H9 (cell line): ENCODE results near the gene PNPLA7. TPM values are rescaled to one million over a fixed set of nuclear protein-coding genes. Genes with fewer than 3 reads are reported as not detected.

ENCODE experiments used
- DNase-seq: peaks from one replicate; pipeline ENCODE4 v3.0.0-alpha.2; 2017
- H2AFZ ChIP-seq: one replicate; pipeline ENCODE4 v1.6.1; 2013; ENCODE audit warnings: mild to moderate bottlenecking, low read length, control low read depth, moderate library complexity
- H2AK5ac ChIP-seq: 2 replicates; pipeline ENCODE4 v1.6.1; 2013; ENCODE audit warnings: low read length, control low read depth, mixed read lengths; ENCODE audit not compliant: insufficient read length
- H2BK120ac ChIP-seq: one replicate; pipeline ENCODE4 v1.6.1; 2013; ENCODE audit warnings: low read depth, mild to moderate bottlenecking, low read length, control low read depth, inconsistent platforms; ENCODE audit not compliant: poor library complexity, severe bottlenecking
- H2BK12ac ChIP-seq: 2 replicates; pipeline ENCODE4 v1.6.1; 2013; ENCODE audit warnings: low read length, control low read depth, mixed read lengths, low read depth; ENCODE audit not compliant: insufficient read length
- H2BK15ac ChIP-seq: 2 replicates; pipeline ENCODE4 v1.6.1; 2013; ENCODE audit warnings: low read depth, low read length, control low read depth
- H2BK20ac ChIP-seq: one replicate; pipeline ENCODE4 v1.6.1; 2013; ENCODE audit warnings: low read depth, mild to moderate bottlenecking, low read length, control low read depth, inconsistent platforms; ENCODE audit not compliant: poor library complexity, severe bottlenecking
- H2BK5ac ChIP-seq: 2 replicates; pipeline ENCODE4 v1.6.1; 2013; ENCODE audit warnings: low read length, control low read depth, mixed read lengths; ENCODE audit not compliant: insufficient read length
- H3K14ac ChIP-seq: 2 replicates; pipeline ENCODE4 v1.6.1; 2013; ENCODE audit warnings: low read length, control low read depth; ENCODE audit not compliant: insufficient read depth
- H3K18ac ChIP-seq: 2 replicates; pipeline ENCODE4 v1.6.1; 2013; ENCODE audit warnings: low read depth, mild to moderate bottlenecking, mixed read lengths, low read length, control low read depth; ENCODE audit not compliant: insufficient read length
- H3K23ac ChIP-seq: 2 replicates; pipeline ENCODE4 v1.6.1; 2013; ENCODE audit warnings: low read length, control low read depth, mixed read lengths, low read depth; ENCODE audit not compliant: insufficient read length
- H3K23me2 ChIP-seq: 2 replicates; pipeline ENCODE4 v1.6.1; 2013; ENCODE audit warnings: low read depth, mild to moderate bottlenecking, mixed read lengths, low read length, control low read depth; ENCODE audit not compliant: insufficient read length, poor library complexity, severe bottlenecking
- H3K27ac ChIP-seq: 2 replicates; pipeline ENCODE4 v1.5.1; 2013; ENCODE audit warnings: low read length, control low read depth, mixed read lengths, low read depth; ENCODE audit not compliant: insufficient read length
- H3K27me3 ChIP-seq: 2 replicates; pipeline ENCODE4 v1.6.1; 2013; ENCODE audit warnings: low read length, control low read depth, inconsistent platforms; ENCODE audit not compliant: insufficient read depth
- H3K4ac ChIP-seq: 2 replicates; pipeline ENCODE4 v1.6.1; 2013; ENCODE audit warnings: low read depth, mild to moderate bottlenecking, control low read depth, inconsistent platforms, low read length, moderate library complexity
- H3K4me1 ChIP-seq: 2 replicates; pipeline ENCODE4 v1.6.1; 2013; ENCODE audit warnings: low read length, control low read depth, inconsistent platforms; ENCODE audit not compliant: insufficient read depth
- H3K4me2 ChIP-seq: 2 replicates; pipeline ENCODE4 v1.6.1; 2013; ENCODE audit warnings: low read length, control low read depth, mixed read lengths; ENCODE audit not compliant: insufficient read length, insufficient read depth
- H3K56ac ChIP-seq: 2 replicates; pipeline ENCODE4 v1.6.1; 2013; ENCODE audit warnings: low read depth, mild to moderate bottlenecking, mixed read lengths, low read length, control low read depth; ENCODE audit not compliant: insufficient read length
- H3K79me1 ChIP-seq: 2 replicates; pipeline ENCODE4 v1.6.1; 2013; ENCODE audit warnings: low read depth, mild to moderate bottlenecking, moderate library complexity, low read length, control low read depth, inconsistent platforms; ENCODE audit not compliant: insufficient read depth, poor library complexity, severe bottlenecking
- H3K79me2 ChIP-seq: 2 replicates; pipeline ENCODE4 v1.6.1; 2013; ENCODE audit warnings: low read length, control low read depth, inconsistent platforms; ENCODE audit not compliant: insufficient read depth
- H3K9ac ChIP-seq: 2 replicates; pipeline ENCODE4 v1.6.1; 2013; ENCODE audit warnings: low read length, control low read depth, mixed read lengths; ENCODE audit not compliant: insufficient read length; ENCODE audit errors: extremely low read depth
- H3K9me3 ChIP-seq: one replicate; pipeline ENCODE4 v1.6.1; 2013; ENCODE audit warnings: low read depth, low read length, inconsistent platforms; ENCODE audit not compliant: control insufficient read depth
- H3T11ph ChIP-seq: one replicate; pipeline ENCODE4 v1.6.1; 2013; ENCODE audit warnings: mild to moderate bottlenecking, low read length, control low read depth, inconsistent platforms
- H4K20me1 ChIP-seq: one replicate; pipeline ENCODE4 v1.6.1; 2013; ENCODE audit not compliant: control insufficient read depth, insufficient read length, insufficient read depth
- H4K5ac ChIP-seq: 2 replicates; pipeline ENCODE4 v1.6.1; 2013; ENCODE audit warnings: low read depth, mild to moderate bottlenecking, mixed read lengths, low read length, control low read depth; ENCODE audit not compliant: insufficient read length
- H4K8ac ChIP-seq: replicated peaks from 2 replicates; pipeline ENCODE4 v1.6.1; 2013; ENCODE audit warnings: low read length, control low read depth, mixed read lengths, low read depth; ENCODE audit not compliant: insufficient read length
- H4K91ac ChIP-seq: 2 replicates; pipeline ENCODE4 v1.6.1; 2013; ENCODE audit warnings: low read depth, mild to moderate bottlenecking, moderate library complexity, mixed read lengths, low read length, control low read depth; ENCODE audit not compliant: insufficient read length
- H3K27ac Mint-ChIP-seq, 3 experiments: 2 replicates in 2 of 3; 3 replicates in 1 of 3; pipeline ENCODE4 v1.8.0; 2020 to 2021; ENCODE audit warnings: mixed read lengths in 3 of 3, mild to moderate bottlenecking in 1 of 3, moderate library complexity in 1 of 3
- H3K27me3 Mint-ChIP-seq: 2 replicates; pipeline ENCODE4 v1.8.0; 2021; ENCODE audit warnings: low read depth, mild to moderate bottlenecking, moderate library complexity, mixed read lengths
- H3K36me3 Mint-ChIP-seq, 3 experiments: 2 replicates in 2 of 3; 3 replicates in 1 of 3; pipeline ENCODE4 v1.8.0; 2020 to 2021; ENCODE audit warnings: low read depth in 3 of 3, mixed read lengths in 3 of 3; ENCODE audit not compliant: insufficient read depth in 1 of 3
- H3K4me1 Mint-ChIP-seq, 2 experiments: 2 replicates each; pipeline ENCODE4 v1.8.0; 2020; ENCODE audit warnings: mixed read lengths in 2 of 2
- H3K4me3 Mint-ChIP-seq, 2 experiments: 2 replicates in 1 of 2; 3 replicates in 1 of 2; pipeline ENCODE4 v1.8.0; 2020 to 2021; ENCODE audit warnings: mild to moderate bottlenecking in 2 of 2, mixed read lengths in 2 of 2, moderate library complexity in 1 of 2
- H3K9me3 Mint-ChIP-seq, 2 experiments: 2 replicates in 1 of 2; 3 replicates in 1 of 2; pipeline ENCODE4 v1.8.0; 2020; ENCODE audit warnings: mild to moderate bottlenecking in 2 of 2, mixed read lengths in 2 of 2, moderate library complexity in 1 of 2
- WGBS: extraction: QIAGEN DNeasy Blood & Tissue Kit; methylation state at CpG from one replicate; pipeline ENCODE4 v1.1.7; 2013; ENCODE audit warnings: missing lambda C conversion rate, low lambda C conversion rate, mixed read lengths; ENCODE audit not compliant: insufficient read length; ENCODE audit errors: extremely low coverage; 5-methylcytosine and 5-hydroxymethylcytosine counted together
- total RNA-seq: library from RNA; stranded (reverse); gene quantifications from 2 replicates; pipeline ENCODE4 v1.2.1, GENCODE V29; 2021
- TF ChIP-seq, protein P1 (sequence below): fragments of 200-600 bp; sonication (generic); conservative IDR thresholded peaks from 3 replicates; pipeline ENCODE4 v1.8.0; 2021; ENCODE audit warnings: antibody characterized with exemption, mild to moderate bottlenecking

PNPLA7 gene
- total RNA-seq, 1 experiment from 2014 or later = 1.8 TPM

DNA sequence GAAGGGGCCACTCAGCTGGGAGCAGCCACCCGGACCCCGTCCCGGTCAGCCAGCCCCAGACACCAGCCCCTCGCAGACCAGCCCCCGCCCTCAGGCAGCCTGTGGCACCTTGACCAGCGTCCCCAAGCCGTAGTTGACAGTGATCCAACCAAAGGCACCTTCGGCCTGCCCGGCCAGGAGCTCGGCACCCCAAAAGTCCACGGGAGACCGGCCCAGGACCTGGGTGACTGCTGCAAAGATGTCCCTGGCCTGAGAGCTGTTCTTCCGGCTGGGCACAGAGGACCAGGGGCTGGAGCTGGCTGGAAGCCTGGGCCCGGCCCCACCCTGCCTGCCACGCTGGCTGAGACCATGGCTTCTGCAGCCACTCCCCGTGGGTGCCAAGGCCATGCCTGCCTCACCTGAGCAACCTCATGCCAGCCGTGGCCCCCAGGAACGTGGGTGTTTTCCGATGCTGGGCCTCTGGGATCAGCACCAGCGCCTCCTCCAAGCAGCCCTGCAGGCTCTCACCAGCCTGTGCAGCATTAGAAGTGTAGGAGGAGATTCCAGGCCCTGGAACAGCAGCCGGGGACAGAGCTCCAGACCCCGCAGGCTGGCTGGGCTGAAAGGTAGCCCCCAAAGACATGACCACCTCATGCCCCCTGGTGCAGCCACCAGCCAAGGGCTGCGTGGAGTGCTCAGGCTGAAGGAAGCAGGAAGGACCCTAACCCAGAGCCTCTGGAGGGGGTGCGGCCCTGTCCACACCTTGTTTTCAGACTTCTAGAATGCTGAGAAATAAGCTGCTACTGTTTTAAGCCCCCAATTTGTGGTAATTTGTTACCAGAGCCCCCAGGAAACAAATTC, 113.2 kb downstream of the PNPLA7 start:
- no peak overlapping the region for H3K9ac ChIP-seq
- TF ChIP-seq, protein P1, sequence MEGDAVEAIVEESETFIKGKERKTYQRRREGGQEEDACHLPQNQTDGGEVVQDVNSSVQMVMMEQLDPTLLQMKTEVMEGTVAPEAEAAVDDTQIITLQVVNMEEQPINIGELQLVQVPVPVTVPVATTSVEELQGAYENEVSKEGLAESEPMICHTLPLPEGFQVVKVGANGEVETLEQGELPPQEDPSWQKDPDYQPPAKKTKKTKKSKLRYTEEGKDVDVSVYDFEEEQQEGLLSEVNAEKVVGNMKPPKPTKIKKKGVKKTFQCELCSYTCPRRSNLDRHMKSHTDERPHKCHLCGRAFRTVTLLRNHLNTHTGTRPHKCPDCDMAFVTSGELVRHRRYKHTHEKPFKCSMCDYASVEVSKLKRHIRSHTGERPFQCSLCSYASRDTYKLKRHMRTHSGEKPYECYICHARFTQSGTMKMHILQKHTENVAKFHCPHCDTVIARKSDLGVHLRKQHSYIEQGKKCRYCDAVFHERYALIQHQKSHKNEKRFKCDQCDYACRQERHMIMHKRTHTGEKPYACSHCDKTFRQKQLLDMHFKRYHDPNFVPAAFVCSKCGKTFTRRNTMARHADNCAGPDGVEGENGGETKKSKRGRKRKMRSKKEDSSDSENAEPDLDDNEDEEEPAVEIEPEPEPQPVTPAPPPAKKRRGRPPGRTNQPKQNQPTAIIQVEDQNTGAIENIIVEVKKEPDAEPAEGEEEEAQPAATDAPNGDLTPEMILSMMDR = no peak
- H3K4me1 Mint-ChIP-seq = peaks cover 0 to 1% of the 10 kb centered on the region in 2 experiments; a peak in 2 of 4 replicates
- H2BK15ac ChIP-seq = no peak overlapping the region
- H3K4ac ChIP-seq = no peak overlapping the region
- no peak overlapping the region for H3K18ac ChIP-seq
- H2AK5ac ChIP-seq = no peak overlapping the region
- no CpG with 5 or more reads among the region's 24 CpGs for WGBS
- no peak overlapping the region for H2BK120ac ChIP-seq
- no peaks in the 10 kb centered on the region for H3K79me1 ChIP-seq
- no peaks in the 10 kb centered on the region for H3K23me2 ChIP-seq
- H3K4me3 Mint-ChIP-seq = no peak overlapping the region
- no peak overlapping the region for H4K5ac ChIP-seq
- H2BK5ac ChIP-seq = no peak overlapping the region
- 0 out of 5 replicates have a peak, but pooled peaks cover 0 to 1% of the 10 kb centered on the region in 2 experiments for H3K9me3 Mint-ChIP-seq
- H4K91ac ChIP-seq = no peak overlapping the region
- H3K4me2 ChIP-seq = no peak overlapping the region
- no peak overlapping the region for H2AFZ ChIP-seq
- H3K27me3 ChIP-seq = no peaks in the 10 kb centered on the region
- no peaks in the 10 kb centered on the region for H3K4me1 ChIP-seq
- H3K79me2 ChIP-seq = no peaks in the 10 kb centered on the region
- H4K8ac ChIP-seq = no peak overlapping the region
- no peak overlapping the region for H3T11ph ChIP-seq
- H3K27ac ChIP-seq = no peak overlapping the region
- DNase-seq = no peak
- no peak overlapping the region for H2BK20ac ChIP-seq
- H3K27me3 Mint-ChIP-seq = peaks cover 5% of the 10 kb centered on the region; the same call in 1 of the 2 replicates
- no peak overlapping the region for H3K23ac ChIP-seq
- H3K9me3 ChIP-seq = no peaks in the 10 kb centered on the region
- no peak overlapping the region for H3K14ac ChIP-seq
- no peak overlapping the region for H2BK12ac ChIP-seq
- no peaks in the 10 kb centered on the region for H3K36me3 Mint-ChIP-seq
- H3K56ac ChIP-seq = no peak overlapping the region
- H3K27ac Mint-ChIP-seq = no peak overlapping the region
- no peaks in the 10 kb centered on the region for H4K20me1 ChIP-seq
